HG03457 (cell line): Measurements from ENCODE around the gene CNTNAP5.

Source experiments
- ATAC-seq: cut with Tn5 transposase; IDR thresholded peaks from one replicate; pipeline ENCODE4 v1.9.1; 2021; ENCODE audit warnings: moderate number of reproducible peaks; ENCODE audit not compliant: unreplicated experiment

CNTNAP5 gene

GRCh38 chr2:124149571-124149970 is 124.5 kb downstream of the CNTNAP5 start:
- ATAC-seq, result no peak

- no peak for ATAC-seq
These were observed 126.6 kb downstream of the CNTNAP5 start for GRCh38 chr2:124151691-124152090.

- ATAC-seq, result no peak
These were observed 128.6 kb downstream of the CNTNAP5 start for GRCh38 chr2:124153713-124154112.

- no peak for ATAC-seq
These were observed 134.1 kb downstream of the CNTNAP5 start for GRCh38 chr2:124159166-124159565.

GRCh38 chr2:124161542-124161941 is 136.5 kb downstream of the CNTNAP5 start:
- no peak for ATAC-seq

- no peak for ATAC-seq
These were observed 137.2 kb downstream of the CNTNAP5 start for GRCh38 chr2:124162256-124162655.

GRCh38 chr2:124163840-124164239 is 138.8 kb downstream of the CNTNAP5 start:
- ATAC-seq, result no peak

- ATAC-seq, result no peak
These were observed 140.6 kb downstream of the CNTNAP5 start for GRCh38 chr2:124165698-124166097.

- ATAC-seq, result no peak
These were observed 146.5 kb downstream of the CNTNAP5 start for GRCh38 chr2:124171472-124172063.

GRCh38 chr2:124178719-124179118 is 153.6 kb downstream of the CNTNAP5 start:
- ATAC-seq, result no peak

- ATAC-seq, result no peak
These were observed 155.5 kb downstream of the CNTNAP5 start for GRCh38 chr2:124180635-124181034.

- no peak for ATAC-seq
These were observed 161.7 kb downstream of the CNTNAP5 start for GRCh38 chr2:124186801-124187200.

GRCh38 chr2:124187948-124188347 is 162.9 kb downstream of the CNTNAP5 start:
- ATAC-seq, result no peak

- no peak for ATAC-seq
These were observed 168.6 kb downstream of the CNTNAP5 start for GRCh38 chr2:124193706-124194105.

GRCh38 chr2:124201713-124202112 is 176.6 kb downstream of the CNTNAP5 start:
- no peak for ATAC-seq

- ATAC-seq, result no peak
These were observed 184.4 kb downstream of the CNTNAP5 start for GRCh38 chr2:124209441-124209840.

- ATAC-seq, result no peak
These were observed 186.4 kb downstream of the CNTNAP5 start for GRCh38 chr2:124211461-124211860.

GRCh38 chr2:124213977-124214587 is 189.0 kb downstream of the CNTNAP5 start:
- ATAC-seq, result no peak

GRCh38 chr2:124246170-124246569 is 221.1 kb downstream of the CNTNAP5 start:
- ATAC-seq, result no peak

- no peak for ATAC-seq
These were observed 223.3 kb downstream of the CNTNAP5 start for GRCh38 chr2:124248386-124248785.

GRCh38 chr2:124250433-124250832 is 225.3 kb downstream of the CNTNAP5 start:
- ATAC-seq, result no peak

GRCh38 chr2:124254621-124255020 is 229.5 kb downstream of the CNTNAP5 start:
- no peak for ATAC-seq

- ATAC-seq, result no peak
These were observed 232.0 kb downstream of the CNTNAP5 start for GRCh38 chr2:124257120-124257519.
